Skeletal muscle satellite cell (primary cell): ENCODE data around the gene ACTL6B. TPM values are rescaled to one million over a fixed set of nuclear protein-coding genes. Genes with fewer than 3 reads are reported as not detected.
"Not testable (repeated sequence)": the region's sequence is repeated elsewhere in the genome, so short reads cannot be mapped to it uniquely, and the experiment has no call there.

Experiments used
- H3K27me3 ChIP-seq: 2 replicates; pipeline ENCODE4 v1.7.0; 2013; ENCODE audit warnings: low read length; ENCODE audit not compliant: control insufficient read depth, insufficient read depth
- H3K36me3 ChIP-seq: 2 replicates; pipeline ENCODE4 v1.7.0; 2013; ENCODE audit warnings: mild to moderate bottlenecking, control low read depth, low read length; ENCODE audit not compliant: insufficient read depth
- H3K4me1 ChIP-seq: 2 replicates; pipeline ENCODE4 v1.7.0; 2013; ENCODE audit warnings: low read length; ENCODE audit not compliant: control insufficient read depth, insufficient read depth
- H3K4me2 ChIP-seq: 2 replicates; pipeline ENCODE4 v1.7.0; 2013; ENCODE audit warnings: mild to moderate bottlenecking, low read length
- H3K4me3 ChIP-seq: 2 replicates; pipeline ENCODE4 v1.7.0; 2013; ENCODE audit warnings: low read length
- H3K9ac ChIP-seq: 2 replicates; pipeline ENCODE4 v1.7.0; 2013; ENCODE audit warnings: mild to moderate bottlenecking, low read depth, low read length, moderate library complexity
- H3K9me3 ChIP-seq: replicated peaks from 2 replicates; pipeline ENCODE4 v1.7.0; 2013; ENCODE audit warnings: mild to moderate bottlenecking, control low read depth, low read length
- total RNA-seq: library from RNA; depleted of rRNA; stranded (reverse); fragments of >200 nt; gene quantifications from 2 replicates; pipeline ENCODE4 v1.2.3, GENCODE V29; 2012; rRNA removed

ACTL6B gene
- not detected in 2 replicates for total RNA-seq

GRCh38 chr7:100655908-100656674 is at the start of gene ACTL6B:
ACTL6B (minus strand) TSS chr7:100656448; CDS start chr7:100656354, 94 bp downstream.
- Histone ChIP-seq H3K4me2 (peak within 1 kb of the TSS; percentile 11), H3K9me3 (no peaks in the 10 kb centered on the region), H3K9ac (no peak within 1 kb of the TSS), H3K4me1 (no peaks in the 10 kb centered on the region), H3K27me3 (peaks cover 38% of the 10 kb centered on the region), H3K36me3 (no peaks in the 10 kb centered on the region), H3K4me3 (no peak within 1 kb of the TSS)

GRCh38 chr7:100705320-100705752 is 49.1 kb upstream of the ACTL6B start:
- Histone ChIP-seq H3K9me3 (no peaks in the 10 kb centered on the region), H3K4me2 (peak overlapping the region; percentile 93), H3K4me1 (peaks cover 12% of the 10 kb centered on the region), H3K36me3 (peaks cover 6% of the 10 kb centered on the region), H3K9ac (peak overlapping the region; percentile 92), H3K27me3 (peaks cover 5% of the 10 kb centered on the region), H3K4me3 (peak overlapping the region; percentile 97)

GRCh38 chr7:100701089-100701488 is 44.8 kb upstream of the ACTL6B start:
- not testable (repeated sequence) for H3K9me3 ChIP-seq, H3K4me2 ChIP-seq, H3K9ac ChIP-seq, H3K36me3 ChIP-seq, H3K4me3 ChIP-seq, H3K4me1 ChIP-seq
- peaks cover 16% of the 10 kb centered on the region for H3K27me3 ChIP-seq

DNA sequence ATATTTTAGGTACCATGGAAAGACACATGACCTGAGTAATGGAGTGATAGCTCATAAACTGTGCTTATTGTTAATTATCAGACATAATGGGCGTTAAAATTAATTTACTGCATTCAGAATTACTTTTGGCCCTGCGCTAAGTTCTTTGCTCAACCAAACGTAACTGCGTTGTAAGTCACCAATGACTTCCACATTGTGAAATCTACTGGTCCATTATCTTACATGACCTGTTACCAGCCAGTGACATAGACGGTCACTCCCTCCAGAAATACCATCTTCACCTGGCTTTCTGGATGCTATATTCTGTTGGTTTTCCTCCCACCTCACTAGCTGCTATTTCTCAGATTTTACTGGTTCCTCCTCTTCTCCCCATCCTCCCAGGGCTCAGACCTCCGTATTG is 42.8 kb upstream of the ACTL6B start:
- no peak overlapping the region for H3K9ac ChIP-seq
- H3K4me3 ChIP-seq: no peak overlapping the region
- H3K9me3 ChIP-seq: no peaks in the 10 kb centered on the region
- H3K36me3 ChIP-seq: no peaks in the 10 kb centered on the region
- no peak overlapping the region for H3K4me2 ChIP-seq
- no peaks in the 10 kb centered on the region for H3K4me1 ChIP-seq
- H3K27me3 ChIP-seq: peaks cover 16% of the 10 kb centered on the region

GRCh38 chr7:100696123-100696521 is 39.9 kb upstream of the ACTL6B start:
- Histone ChIP-seq H3K9me3 (no peaks in the 10 kb centered on the region), H3K4me2 (no peak overlapping the region), H3K9ac (no peak overlapping the region), H3K27me3 (peaks cover 11% of the 10 kb centered on the region), H3K36me3 (no peaks in the 10 kb centered on the region), H3K4me1 (peaks cover 17% of the 10 kb centered on the region), H3K4me3 (no peak overlapping the region)

DNA sequence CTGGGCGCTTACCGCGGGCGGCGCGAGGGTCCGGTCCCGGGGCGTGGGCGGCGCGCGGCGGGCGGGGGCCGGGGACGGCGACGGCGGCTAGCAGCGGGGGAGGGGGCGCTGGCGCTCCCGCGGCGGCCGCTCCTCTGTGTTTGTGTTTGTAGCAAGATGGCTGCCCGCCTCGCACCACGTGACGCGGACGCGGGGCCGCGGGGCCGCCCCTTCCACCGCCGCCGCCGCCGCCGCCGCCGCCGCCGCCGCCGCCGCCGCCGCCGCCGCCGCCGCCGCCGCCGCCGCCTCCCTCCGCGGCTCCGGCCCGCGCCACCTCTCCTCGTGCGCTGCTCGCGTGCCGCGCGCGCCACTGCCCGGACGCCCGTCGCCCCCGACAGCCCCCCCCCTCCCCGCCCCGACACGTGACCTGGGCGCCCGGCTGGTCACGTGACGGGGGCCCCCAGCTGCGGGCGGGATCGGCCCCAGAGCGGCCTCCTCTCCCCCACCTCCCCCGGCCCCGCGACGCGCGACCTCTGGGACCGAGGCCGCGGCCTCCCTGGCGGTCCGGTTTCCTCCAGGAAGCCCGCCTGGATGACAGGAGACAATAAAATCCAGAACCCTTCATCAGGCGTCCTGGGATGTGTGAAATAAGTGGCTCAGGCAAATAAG is 38.0 kb upstream of the ACTL6B start, which contains the start of gene GIGYF1:
Gene GIGYF1, minus strand, starts transcription at position 153 of the 648 bp plus-strand sequence. CDS start 6,012 bp downstream, outside the sequence.
- Histone ChIP-seq H3K9me3 (no peaks in the 10 kb centered on the region), H3K4me2 (peak within 1 kb of the TSS; percentile 98), H3K27me3 (peaks cover 3% of the 10 kb centered on the region), H3K4me1 (peaks cover 19% of the 10 kb centered on the region), H3K36me3 (peaks cover 6% of the 10 kb centered on the region), H3K4me3 (peak within 1 kb of the TSS; percentile 93), H3K9ac (peak within 1 kb of the TSS; percentile 88)

DNA sequence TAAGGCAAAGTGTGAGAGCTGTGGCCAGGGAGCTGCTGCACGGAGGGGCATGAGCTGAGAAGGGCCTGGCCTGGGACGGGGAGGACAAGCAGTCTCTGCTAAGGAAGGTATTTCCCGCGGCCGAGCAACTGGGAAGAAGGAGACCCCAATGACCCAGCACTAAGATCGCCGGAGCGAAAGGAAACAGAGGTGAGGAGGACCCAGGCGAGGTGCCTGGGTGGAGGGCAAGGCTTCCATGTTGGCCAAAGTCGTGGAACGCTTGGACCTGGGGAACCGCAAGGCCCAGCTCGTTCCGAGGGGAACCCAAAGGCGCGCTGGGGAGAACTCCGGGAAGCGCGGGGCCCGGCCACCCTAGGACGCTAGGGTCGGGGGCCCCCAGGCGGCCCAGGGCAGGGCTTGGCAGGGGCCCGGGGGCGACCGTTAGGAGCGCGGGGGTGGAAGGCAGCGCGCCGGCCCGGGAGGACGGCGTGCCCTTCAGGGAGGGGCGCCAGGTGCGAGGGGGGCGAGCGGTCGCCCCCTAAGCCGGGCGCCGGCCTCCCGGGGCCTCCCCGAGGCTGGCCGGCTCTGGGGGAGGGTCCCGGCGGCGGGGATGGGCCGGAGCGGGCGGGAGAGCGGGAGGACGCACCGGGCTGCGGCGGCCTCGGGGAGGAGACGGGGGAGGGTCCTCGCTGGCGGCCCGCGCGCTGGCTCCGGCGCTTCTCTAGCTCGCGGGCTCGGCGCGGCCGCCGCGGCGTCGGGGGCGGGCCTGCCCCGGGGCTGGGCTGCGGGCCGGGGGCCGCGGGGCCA is 37.3 kb upstream of the ACTL6B start:
- peak overlapping the region; percentile 88 for H3K9ac ChIP-seq
- H3K4me2 ChIP-seq: peak overlapping the region; percentile 98
- no peaks in the 10 kb centered on the region for H3K9me3 ChIP-seq
- H3K4me3 ChIP-seq: peak overlapping the region; percentile 93
- H3K36me3 ChIP-seq: peaks cover 10% of the 10 kb centered on the region
- no peaks in the 10 kb centered on the region for H3K27me3 ChIP-seq
- peaks cover 19% of the 10 kb centered on the region for H3K4me1 ChIP-seq

DNA sequence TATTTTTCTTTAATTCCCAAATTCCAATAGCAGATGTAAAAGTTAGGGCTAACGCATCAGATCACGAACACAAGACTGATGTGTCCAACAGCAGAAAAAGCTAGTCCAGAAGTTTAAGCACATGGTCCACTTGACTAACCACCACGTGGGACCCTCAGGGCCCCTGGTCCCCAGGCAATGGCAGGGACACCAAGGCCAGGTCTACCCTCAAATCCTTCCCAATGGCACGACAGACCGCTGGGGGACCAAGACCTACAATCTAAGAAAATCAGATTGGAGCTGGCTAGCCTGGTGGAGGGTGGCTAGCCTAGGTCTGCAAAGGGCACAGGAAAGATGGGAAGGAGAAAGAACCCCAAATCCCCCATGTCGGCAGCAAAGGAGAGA is 36.3 kb upstream of the ACTL6B start:
- no peaks in the 10 kb centered on the region for H3K27me3 ChIP-seq
- peak overlapping the region; percentile 98 for H3K4me2 ChIP-seq
- H3K9me3 ChIP-seq: no peaks in the 10 kb centered on the region
- H3K9ac ChIP-seq: peak overlapping the region; percentile 88
- peak overlapping the region; percentile 93 for H3K4me3 ChIP-seq
- peaks cover 13% of the 10 kb centered on the region for H3K36me3 ChIP-seq
- peaks cover 28% of the 10 kb centered on the region for H3K4me1 ChIP-seq

GRCh38 chr7:100691676-100692577 is 35.7 kb upstream of the ACTL6B start:
- Histone ChIP-seq H3K9me3 (no peaks in the 10 kb centered on the region), H3K4me1 (peaks cover 29% of the 10 kb centered on the region), H3K9ac (peak overlapping the region; percentile 88), H3K4me2 (peak overlapping the region; percentile 98), H3K4me3 (peak overlapping the region; percentile 93), H3K36me3 (peaks cover 15% of the 10 kb centered on the region), H3K27me3 (no peaks in the 10 kb centered on the region)

GRCh38 chr7:100689230-100690135 is 33.2 kb upstream of the ACTL6B start:
- no peaks in the 10 kb centered on the region for H3K27me3 ChIP-seq
- peaks cover 33% of the 10 kb centered on the region for H3K36me3 ChIP-seq
- H3K9me3 ChIP-seq: no peaks in the 10 kb centered on the region
- peaks cover 29% of the 10 kb centered on the region for H3K4me1 ChIP-seq
- no peak overlapping the region for H3K9ac ChIP-seq
- H3K4me2 ChIP-seq: no peak overlapping the region
- H3K4me3 ChIP-seq: no peak overlapping the region
